SK-N-SH treated with all-trans-retinoic acid at 6 μM for 48 hours (cell line): ENCODE results near the gene NPR3.

Experiments used
- BACH2 ChIP-seq: fragments of 250-450 bp; sonication (Bioruptor Pico); IDR thresholded peaks from 2 replicates; pipeline ENCODE4 v1.9.0; 2021; ENCODE audit warnings: mild to moderate bottlenecking, borderline replicate concordance
- CREB5 ChIP-seq: fragments of 250-450 bp; sonication (Bioruptor Pico); IDR thresholded peaks from 2 replicates; pipeline ENCODE4 v1.5.1; 2020; ENCODE audit warnings: low read depth, mild to moderate bottlenecking, moderate library complexity
- ESRRG ChIP-seq: fragments of 250-450 bp; sonication (Bioruptor Pico); IDR thresholded peaks from 2 replicates; pipeline ENCODE4 v1.6.1; 2021; ENCODE audit warnings: mild to moderate bottlenecking
- GLIS3 ChIP-seq: fragments of 250-450 bp; sonication (Bioruptor Pico); IDR thresholded peaks from 2 replicates; pipeline ENCODE4 v1.5.0; 2020; ENCODE audit warnings: mild to moderate bottlenecking, moderate library complexity
- POU6F1 ChIP-seq: fragments of 250-450 bp; sonication (Bioruptor Pico); IDR thresholded peaks from 2 replicates; pipeline ENCODE4 v1.8.0; 2021; ENCODE audit warnings: low read depth, mild to moderate bottlenecking, moderate library complexity, borderline replicate concordance
- RARB ChIP-seq: fragments of 250-450 bp; sonication (Bioruptor Pico); IDR thresholded peaks from 2 replicates; pipeline ENCODE4 v1.8.0; 2021; ENCODE audit warnings: mild to moderate bottlenecking, moderate library complexity
- TSHZ2 ChIP-seq: fragments of 250-450 bp; sonication (Bioruptor Pico); IDR thresholded peaks from 2 replicates; pipeline ENCODE4 v1.5.0; 2020; ENCODE audit warnings: mild to moderate bottlenecking, moderate library complexity
- ZFP3 ChIP-seq: fragments of 250-450 bp; sonication (Bioruptor Pico); IDR thresholded peaks from 2 replicates; pipeline ENCODE4 v1.5.0; 2020; ENCODE audit warnings: mild to moderate bottlenecking, moderate library complexity
- ZNF8 ChIP-seq: fragments of 450-650 bp; formaldehyde crosslinking; IDR thresholded peaks from 2 replicates; pipeline ENCODE4 v1.5.0; 2020; ENCODE audit warnings: mild to moderate bottlenecking, moderate library complexity

- TF ChIP-seq TSHZ2 (CRISPR knock-in tag) (no peak), ZFP3 (CRISPR knock-in tag) (no peak), CREB5 (CRISPR knock-in tag) (no peak), ESRRG (no peak), POU6F1 (CRISPR knock-in tag) (no peak), BACH2 (CRISPR knock-in tag) (no peak), ZNF8 (CRISPR knock-in tag) (no peak), RARB (CRISPR knock-in tag) (no peak), GLIS3 (no peak)
These were observed 122.5 kb downstream of the NPR3 start for GRCh38 chr5:32833663-32834062.
